GM12878 (cell line): ENCODE measurements around the gene WTAP. TPM values are rescaled to one million over a fixed set of nuclear protein-coding genes. Genes with fewer than 3 reads are reported as not detected.

Source experiments
- CBX3 ChIP-seq: fragments of 200-600 bp; sonication (generic); IDR thresholded peaks from 2 replicates; pipeline ENCODE4 v1.6.1; 2016; ENCODE audit warnings: low read depth, borderline replicate concordance
- CHD2 ChIP-seq: IDR thresholded peaks from 2 replicates; pipeline ENCODE4 v1.6.1; 2011; ENCODE audit warnings: low read depth, low read length, improper control_type of control experiment, borderline replicate concordance
- EP300 ChIP-seq, 2 experiments: fragments of 150-350 bp in 1 of 2; IDR thresholded peaks; 2 replicates each; pipeline ENCODE4 v1.6.1; 2011 to 2012; ENCODE audit warnings: low read depth in 2 of 2, low read length in 2 of 2, borderline replicate concordance in 1 of 2, improper control_type of control experiment in 1 of 2, inconsistent platforms in 1 of 2; ENCODE audit not compliant: control insufficient read depth in 1 of 2
- ESRRA ChIP-seq: IDR thresholded peaks from 2 replicates; pipeline ENCODE4 v1.6.1; 2012; ENCODE audit warnings: mild to moderate bottlenecking, low read length, improper control_type of control experiment
- EZH2 ChIP-seq: IDR thresholded peaks from 2 replicates; pipeline ENCODE4 v1.6.1; 2012; ENCODE audit warnings: low read depth, mild to moderate bottlenecking, control low read depth, inconsistent platforms, low read length, borderline replicate concordance; ENCODE audit not compliant: control insufficient read depth
- JUNB ChIP-seq: IDR thresholded peaks from 2 replicates; pipeline ENCODE4 v1.6.1; 2016; ENCODE audit warnings: antibody characterized with exemption, mild to moderate bottlenecking
- KDM1A ChIP-seq: fragments of 200-600 bp; sonication (generic); IDR thresholded peaks from 2 replicates; pipeline ENCODE4 v1.6.1; 2016; ENCODE audit warnings: borderline replicate concordance
- KLF5 ChIP-seq: fragments of 450-650 bp; IDR thresholded peaks from 2 replicates; pipeline ENCODE4 v1.6.1; 2014; ENCODE audit warnings: mild to moderate bottlenecking; ENCODE audit not compliant: partially characterized antibody
- MTA3 ChIP-seq: IDR thresholded peaks from 2 replicates; pipeline ENCODE4 v1.6.1; 2012; ENCODE audit warnings: low read length, inconsistent platforms, borderline replicate concordance
- NBN ChIP-seq: fragments of 450-650 bp; IDR thresholded peaks from 2 replicates; pipeline ENCODE4 v1.6.1; 2016
- NR2C2 ChIP-seq: IDR thresholded peaks from 2 replicates; pipeline ENCODE4 v1.6.1; 2011; ENCODE audit warnings: borderline replicate concordance, low read depth; ENCODE audit not compliant: control insufficient read depth, insufficient read length
- POU2F2 ChIP-seq: IDR thresholded peaks from 3 replicates; pipeline ENCODE4 v1.6.1; 2011; ENCODE audit warnings: low read depth, mild to moderate bottlenecking, low read length, borderline replicate concordance
- PRDM15 ChIP-seq: fragments of 450-650 bp; formaldehyde crosslinking; IDR thresholded peaks from 2 replicates; pipeline ENCODE4 v1.4.0; 2020; ENCODE audit warnings: mild to moderate bottlenecking, moderate library complexity
- RCOR1 ChIP-seq: conservative IDR thresholded peaks from 2 replicates; pipeline ENCODE4 v1.6.1; 2012; ENCODE audit warnings: low read depth, low read length, improper control_type of control experiment
- RELB ChIP-seq: fragments of 450-650 bp; IDR thresholded peaks from 2 replicates; pipeline ENCODE4 v1.6.1; 2017; ENCODE audit warnings: low read depth, mild to moderate bottlenecking, moderate library complexity
- REST ChIP-seq: IDR thresholded peaks from 2 replicates; pipeline ENCODE4 v1.6.1; 2012; ENCODE audit warnings: mild to moderate bottlenecking, low read depth, low read length
- SIX5 ChIP-seq: IDR thresholded peaks from 2 replicates; pipeline ENCODE4 v1.6.1; 2011; ENCODE audit warnings: mild to moderate bottlenecking, low read depth, low read length, moderate library complexity; ENCODE audit not compliant: severe bottlenecking
- SUZ12 ChIP-seq: fragments of 200-600 bp; sonication (generic); IDR thresholded peaks from one replicate; pipeline ENCODE4 v1.6.1; 2018; ENCODE audit warnings: antibody characterized with exemption, mild to moderate bottlenecking; ENCODE audit not compliant: unreplicated experiment
- ZNF384 ChIP-seq: IDR thresholded peaks from 2 replicates; pipeline ENCODE4 v1.6.1; 2012; ENCODE audit warnings: low read depth, mild to moderate bottlenecking, low read length, improper control_type of control experiment, borderline replicate concordance
- polyA plus RNA-seq, 11 experiments: library from polyadenylated mRNA; depleted of rRNA in 4 of 11; unstranded in 6 of 11; stranded (reverse) in 5 of 11; fragments of >200 nt; fragmentation: Nextera tagmentation in 4 of 11; fragmentation: Illumina TruSeq in 1 of 11; extraction: Ambion mirVana in 4 of 11; extraction: Trizol in 1 of 11; gene quantifications; 1 replicate in 1 of 11; 2 replicates in 10 of 11; pipeline versions ENCODE4 v1.2.1 to v1.2.3, GENCODE V29; 2011 to 2016; ENCODE audit warnings: inconsistent platforms in 2 of 11, missing spikeins in 2 of 11, low read depth in 1 of 11
- total RNA-seq, 4 experiments: library from RNA; depleted of rRNA in 3 of 4; stranded (reverse); fragments of >200 nt in 3 of 4; fragmentation: Illumina TruSeq in 1 of 4; extraction: Trizol in 1 of 4; gene quantifications; 2 replicates each; pipeline versions ENCODE4 v1.2.1 to v1.2.3, GENCODE V29; 2013 to 2021

WTAP gene
- total and polyA plus RNA-seq, 10 of the 15 experiments (the other 5 are each of a cell fraction or from before 2014, with no cell fraction given) = 38.7 to 132 (median 83.1) TPM

- TF ChIP-seq REST (peak; percentile 26; the same call in 1 of the 2 replicates), RCOR1 (no peak), RELB (no peak), CBX3 (no peak), JUNB (no peak), ZNF384 (no peak), EP300 (IDR thresholded peaks at IDR 0.05; ENCODE audit: borderline replicate concordance in 1 of 2, control insufficient read depth in 1 of 2, low read depth in 2 of 2, low read length in 2 of 2) (no peak), PRDM15 (no peak), CHD2 (no peak; the same call in 1 of the 2 replicates), KDM1A (no peak), POU2F2 (no peak; the same call in 2 of the 3 replicates), NR2C2 (no peak), SUZ12 (no peak), EZH2 (no peak), NBN (no peak), KLF5 (peak; percentile 98), ESRRA (no peak), MTA3 (no peak; the same call in 1 of the 2 replicates), SIX5 (peak; percentile 40)
Observed at GRCh38 chr6:159693128-159693893, 34.0 kb upstream of the WTAP start, which contains the start of gene SOD2 (continued).
